GM12878 (cell line): Measurements from ENCODE around the gene POU2F1. TPM values are rescaled to one million over a fixed set of nuclear protein-coding genes. Genes with fewer than 3 reads are reported as not detected.

Source experiments
- ATAC-seq: fragments of 200-7000 bp; cut with Tn5 transposase; 3 replicates; pipeline ENCODE4 v1.9.1; 2020; ENCODE audit warnings: mild to moderate bottlenecking, moderate library complexity
- BruUV-seq: library from RNA; stranded (reverse); fragments of 400-500 nt; replicated peaks from 2 replicates; lab custom pipeline; 2021; lab: Mats Ljungman, UMichigan
- CTCF ChIA-PET: fragments of 300-600 bp; sonication (Branson Sonifier 250); formaldehyde crosslinking; extraction: SDS; loops from one replicate; lab custom pipeline; 2021; ENCODE audit warnings: inconsistent platforms; lab: Yijun Ruan, JAX
- POLR2A ChIA-PET: fragments of 350-600 bp; formaldehyde crosslinking; extraction: SDS; loops from one replicate; lab custom pipeline; 2021; ENCODE audit warnings: inconsistent platforms; lab: Charles Lee
- RAD21 ChIA-PET: fragments of 300-600 bp; sonication (Branson Sonifier 250); formaldehyde crosslinking; loops from one replicate; lab custom pipeline; 2023; ENCODE audit warnings: antibody characterized with exemption; ENCODE audit not compliant: unreplicated experiment; lab: Charles Lee
- SMC1A ChIA-PET: fragments of 300-600 bp; sonication (Branson Sonifier 250); formaldehyde crosslinking; loops from one replicate; lab custom pipeline; 2023; ENCODE audit not compliant: unreplicated experiment, uncharacterized antibody; lab: Charles Lee
- DNase-seq: peaks from one replicate; pipeline ENCODE4 v3.0.0-alpha.2; 2011; ENCODE audit warnings: low read depth, low spot score
- FAIRE-seq: peaks from 3 replicates; lab custom pipeline; 2011; peaks lifted over from hg19 to GRCh38; lab: Jason Lieb, UNC
- H2AFZ ChIP-seq: 2 replicates; pipeline ENCODE4 v1.6.0; 2011; ENCODE audit warnings: low read depth, low read length, control low read depth; ENCODE audit not compliant: control insufficient read depth
- H3K27ac ChIP-seq: 2 replicates; pipeline ENCODE4 v1.5.1; 2011; ENCODE audit warnings: control low read depth; ENCODE audit not compliant: control insufficient read depth, insufficient read depth
- H3K27me3 ChIP-seq, 2 experiments: replicated peaks in 1 of 2; 2 replicates each; pipeline versions ENCODE4 v1.6.0 to v1.6.1; 2011; ENCODE audit warnings: low read length in 1 of 2; ENCODE audit not compliant: control insufficient read depth in 2 of 2, insufficient read depth in 2 of 2
- H3K36me3 ChIP-seq, 2 experiments: 2 replicates each; pipeline ENCODE4 v1.5.1; 2011; ENCODE audit warnings: low read length in 1 of 2; ENCODE audit not compliant: control insufficient read depth in 2 of 2, insufficient read depth in 2 of 2
- H3K4me1 ChIP-seq: 2 replicates; pipeline ENCODE4 v1.6.1; 2011; ENCODE audit warnings: mild to moderate bottlenecking, low read length, moderate library complexity, mixed read lengths; ENCODE audit not compliant: control insufficient read depth, insufficient read depth
- H3K4me2 ChIP-seq: 2 replicates; pipeline ENCODE4 v1.6.0; 2011; ENCODE audit warnings: control low read depth; ENCODE audit not compliant: control insufficient read depth, insufficient read depth
- H3K4me3 ChIP-seq: fragments of 200-600 bp; sonication (generic); 2 replicates; pipeline ENCODE4 v1.5.1; 2016
- H3K79me2 ChIP-seq: 2 replicates; pipeline ENCODE4 v1.6.0; 2011; ENCODE audit warnings: low read length; ENCODE audit not compliant: control insufficient read depth, insufficient read depth
- H3K9ac ChIP-seq: 2 replicates; pipeline ENCODE4 v1.8.0; 2011; ENCODE audit warnings: low read length, control low read depth, mixed read lengths; ENCODE audit not compliant: control insufficient read depth, insufficient read depth
- H3K9me3 ChIP-seq: replicated peaks from 3 replicates; pipeline ENCODE4 v1.5.1; 2011; ENCODE audit warnings: mild to moderate bottlenecking, low read length; ENCODE audit not compliant: control insufficient read depth, insufficient read depth
- H4K20me1 ChIP-seq: 2 replicates; pipeline ENCODE4 v1.6.0; 2011; ENCODE audit not compliant: control insufficient read depth, insufficient read depth
- EP300 ChIP-seq, 2 experiments: fragments of 150-350 bp in 1 of 2; IDR thresholded peaks; 2 replicates each; pipeline ENCODE4 v1.6.1; 2011 to 2012; ENCODE audit warnings: low read depth in 2 of 2, low read length in 2 of 2, borderline replicate concordance in 1 of 2, improper control_type of control experiment in 1 of 2, inconsistent platforms in 1 of 2; ENCODE audit not compliant: control insufficient read depth in 1 of 2
- IKZF2 ChIP-seq, 2 experiments: fragments of 450-650 bp; IDR thresholded peaks; 2 replicates each; pipeline ENCODE4 v1.6.1; 2017; ENCODE audit warnings: mild to moderate bottlenecking in 2 of 2, moderate library complexity in 2 of 2
- NR2F1 ChIP-seq: fragments of 450-650 bp; conservative IDR thresholded peaks from 2 replicates; pipeline ENCODE4 v1.6.1; 2017; ENCODE audit warnings: mild to moderate bottlenecking
- RAD21 ChIP-seq: IDR thresholded peaks from 2 replicates; pipeline ENCODE4 v1.6.1; 2011; ENCODE audit warnings: mild to moderate bottlenecking, low read depth, low read length, moderate library complexity; ENCODE audit not compliant: insufficient read depth
- SREBF2 ChIP-seq: IDR thresholded peaks from 2 replicates; pipeline ENCODE4 v1.6.1; 2012; ENCODE audit warnings: mild to moderate bottlenecking, low read length
- WGBS: methylation state at CpG from one replicate; pipeline ENCODE4 v1.1.6; 2016; ENCODE audit warnings: low lambda C conversion rate; ENCODE audit not compliant: insufficient replicate concordance, insufficient coverage; ENCODE audit errors: missing lambda C conversion rate; 5-methylcytosine and 5-hydroxymethylcytosine counted together
- in situ Hi-C: fragments of 300-500 bp; cut with MboI; formaldehyde crosslinking; loops from 9 replicates; pipeline ENCODE4 v1.14.3; 2018; ENCODE audit warnings: mixed read lengths
- intact Hi-C: fragments of 100-400 bp; cut with micrococcal nuclease; formaldehyde crosslinking; loops from one replicate; pipeline ENCODE4 v1.14.2; 2022; ENCODE audit not compliant: unreplicated experiment
- polyA plus RNA-seq, 11 experiments: library from polyadenylated mRNA; depleted of rRNA in 4 of 11; unstranded in 6 of 11; stranded (reverse) in 5 of 11; fragments of >200 nt; fragmentation: Nextera tagmentation in 4 of 11; fragmentation: Illumina TruSeq in 1 of 11; extraction: Ambion mirVana in 4 of 11; extraction: Trizol in 1 of 11; gene quantifications; 1 replicate in 1 of 11; 2 replicates in 10 of 11; pipeline versions ENCODE4 v1.2.1 to v1.2.3, GENCODE V29; 2011 to 2016; ENCODE audit warnings: inconsistent platforms in 2 of 11, missing spikeins in 2 of 11, low read depth in 1 of 11
- total RNA-seq, 4 experiments: library from RNA; depleted of rRNA in 3 of 4; stranded (reverse); fragments of >200 nt in 3 of 4; fragmentation: Illumina TruSeq in 1 of 4; extraction: Trizol in 1 of 4; gene quantifications; 2 replicates each; pipeline versions ENCODE4 v1.2.1 to v1.2.3, GENCODE V29; 2013 to 2021
- TF ChIP-seq, protein P1 (sequence below): fragments of 450-650 bp; conservative IDR thresholded peaks from 2 replicates; pipeline ENCODE4 v1.6.1; 2017; ENCODE audit warnings: mild to moderate bottlenecking, moderate library complexity
- TF ChIP-seq, protein P2 (sequence below): fragments of 450-650 bp; IDR thresholded peaks from 2 replicates; pipeline ENCODE4 v1.6.1; 2017; ENCODE audit warnings: antibody characterized with exemption, mild to moderate bottlenecking, moderate library complexity

Gene POU2F1
- total and polyA plus RNA-seq, 10 of the 15 experiments (the other 5 are each of a cell fraction or from before 2014, with no cell fraction given): 2.5 to 21.7 (median 12.5) TPM

DNA sequence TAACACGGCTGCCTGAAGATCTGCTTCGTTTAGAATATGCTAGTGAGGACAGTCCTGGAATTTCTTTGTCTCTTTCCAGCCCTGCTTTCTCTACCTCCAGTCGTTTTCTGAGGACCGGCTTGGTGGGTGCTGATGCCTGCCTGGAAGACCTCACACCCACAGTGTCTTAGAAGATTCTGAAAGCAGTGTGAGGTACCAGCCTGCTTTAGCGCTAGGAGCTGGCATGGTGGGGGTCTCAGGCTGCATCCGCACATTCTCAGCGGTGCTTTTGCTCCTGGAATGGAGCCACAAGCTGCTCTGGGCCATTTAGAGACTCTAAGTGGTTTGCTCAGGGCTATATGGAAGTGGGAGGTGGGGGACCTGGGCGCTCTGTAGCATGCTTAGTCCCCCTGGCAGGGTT lies 236.2 kb downstream of the POU2F1 start:
- BruUV-seq: no TSS peak
- ATAC-seq (no peak), DNase-seq (no peak), FAIRE-seq (no peak)
- no peak for TF ChIP-seq EP300 (IDR thresholded peaks at IDR 0.05; ENCODE audit: borderline replicate concordance in 1 of 2, control insufficient read depth in 1 of 2, low read depth in 2 of 2, low read length in 2 of 2)
- CTCF ChIA-PET: interaction anchor here (1.0 to 3.8 kb wide), 3 partner anchors 10 to 85 kb away, joined by 3 to 32 read pairs (median 12); no protein-coding TSS in a partner anchor
- intact Hi-C loops (loop anchor here (5.0 kb wide), 2 partner anchors 75 to 230 kb away; no protein-coding TSS in a partner anchor), in situ Hi-C loops (no loop called here)
- H4K20me1 ChIP-seq: no peaks in the 10 kb centered on the region
- POLR2A ChIA-PET: no interaction called here
- no peaks in the 10 kb centered on the region for H3K36me3 ChIP-seq
- no peak overlapping the region for H3K27ac ChIP-seq
- H3K9ac ChIP-seq: no peak overlapping the region
- WGBS: 86% methylated on average over 8 of the region's 8 CpGs
- H2AFZ ChIP-seq: no peak overlapping the region
- SMC1A ChIA-PET: interaction anchor here (0.7 to 5.2 kb wide), 5 partner anchors 10 to 398 kb away, joined by 3 to 34 read pairs (median 3); no protein-coding TSS in a partner anchor
- RAD21 ChIA-PET: interaction anchor here (0.7 to 5.5 kb wide), 4 partner anchors 9 to 231 kb away, joined by 3 to 35 read pairs (median 3); partner anchors contain the start of gene CREG1
- no peak overlapping the region for H3K4me3 ChIP-seq
- peaks cover 5% of the 10 kb centered on the region for H3K4me1 ChIP-seq
- no peak overlapping the region for H3K4me2 ChIP-seq
- no peaks in the 10 kb centered on the region for H3K79me2 ChIP-seq
- H3K9me3 ChIP-seq: no peaks in the 10 kb centered on the region
- H3K27me3 ChIP-seq: no peaks in the 10 kb centered on the region

- ChIA-PET CTCF (no interaction called here), RAD21 (interaction anchor here (0.7 to 5.5 kb wide), 2 partner anchors 75 to 113 kb away, joined by 3 to 35 read pairs; no protein-coding TSS in a partner anchor), POLR2A (interaction anchor here (0.7 kb wide), 1 partner anchor 66 kb away, joined by 5 read pairs; no protein-coding TSS in a partner anchor), SMC1A (interaction anchor here (0.9 to 5.2 kb wide), 4 partner anchors 14 to 399 kb away, joined by 3 to 34 read pairs (median 3); no protein-coding TSS in a partner anchor)
- no TSS peak for BruUV-seq
- Histone ChIP-seq H3K9ac (no peak overlapping the region), H3K4me3 (no peak overlapping the region), H3K9me3 (no peaks in the 10 kb centered on the region), H2AFZ (no peak overlapping the region), H3K27ac (no peak overlapping the region), H4K20me1 (no peaks in the 10 kb centered on the region), H3K36me3 (no peaks in the 10 kb centered on the region), H3K79me2 (no peaks in the 10 kb centered on the region), H3K4me1 (peaks cover 5% of the 10 kb centered on the region), H3K4me2 (no peak overlapping the region), H3K27me3 (no peaks in the 10 kb centered on the region)
- DNase-seq (no peak), FAIRE-seq (no peak), ATAC-seq (no peak)
- WGBS: 50% methylated on average over 11 of the region's 11 CpGs
- intact Hi-C loops: loop anchor here (5.0 kb wide), 2 partner anchors 74 to 229 kb away; no protein-coding TSS in a partner anchor
- in situ Hi-C loops: no loop called here
- no peak for TF ChIP-seq IKZF2 (IDR thresholded peaks at IDR 0.05)
- TF ChIP-seq RAD21: no peak
- TF ChIP-seq, protein P1, sequence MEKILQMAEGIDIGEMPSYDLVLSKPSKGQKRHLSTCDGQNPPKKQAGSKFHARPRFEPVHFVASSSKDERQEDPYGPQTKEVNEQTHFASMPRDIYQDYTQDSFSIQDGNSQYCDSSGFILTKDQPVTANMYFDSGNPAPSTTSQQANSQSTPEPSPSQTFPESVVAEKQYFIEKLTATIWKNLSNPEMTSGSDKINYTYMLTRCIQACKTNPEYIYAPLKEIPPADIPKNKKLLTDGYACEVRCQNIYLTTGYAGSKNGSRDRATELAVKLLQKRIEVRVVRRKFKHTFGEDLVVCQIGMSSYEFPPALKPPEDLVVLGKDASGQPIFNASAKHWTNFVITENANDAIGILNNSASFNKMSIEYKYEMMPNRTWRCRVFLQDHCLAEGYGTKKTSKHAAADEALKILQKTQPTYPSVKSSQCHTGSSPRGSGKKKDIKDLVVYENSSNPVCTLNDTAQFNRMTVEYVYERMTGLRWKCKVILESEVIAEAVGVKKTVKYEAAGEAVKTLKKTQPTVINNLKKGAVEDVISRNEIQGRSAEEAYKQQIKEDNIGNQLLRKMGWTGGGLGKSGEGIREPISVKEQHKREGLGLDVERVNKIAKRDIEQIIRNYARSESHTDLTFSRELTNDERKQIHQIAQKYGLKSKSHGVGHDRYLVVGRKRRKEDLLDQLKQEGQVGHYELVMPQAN: no peak
- TF ChIP-seq, protein P2, sequence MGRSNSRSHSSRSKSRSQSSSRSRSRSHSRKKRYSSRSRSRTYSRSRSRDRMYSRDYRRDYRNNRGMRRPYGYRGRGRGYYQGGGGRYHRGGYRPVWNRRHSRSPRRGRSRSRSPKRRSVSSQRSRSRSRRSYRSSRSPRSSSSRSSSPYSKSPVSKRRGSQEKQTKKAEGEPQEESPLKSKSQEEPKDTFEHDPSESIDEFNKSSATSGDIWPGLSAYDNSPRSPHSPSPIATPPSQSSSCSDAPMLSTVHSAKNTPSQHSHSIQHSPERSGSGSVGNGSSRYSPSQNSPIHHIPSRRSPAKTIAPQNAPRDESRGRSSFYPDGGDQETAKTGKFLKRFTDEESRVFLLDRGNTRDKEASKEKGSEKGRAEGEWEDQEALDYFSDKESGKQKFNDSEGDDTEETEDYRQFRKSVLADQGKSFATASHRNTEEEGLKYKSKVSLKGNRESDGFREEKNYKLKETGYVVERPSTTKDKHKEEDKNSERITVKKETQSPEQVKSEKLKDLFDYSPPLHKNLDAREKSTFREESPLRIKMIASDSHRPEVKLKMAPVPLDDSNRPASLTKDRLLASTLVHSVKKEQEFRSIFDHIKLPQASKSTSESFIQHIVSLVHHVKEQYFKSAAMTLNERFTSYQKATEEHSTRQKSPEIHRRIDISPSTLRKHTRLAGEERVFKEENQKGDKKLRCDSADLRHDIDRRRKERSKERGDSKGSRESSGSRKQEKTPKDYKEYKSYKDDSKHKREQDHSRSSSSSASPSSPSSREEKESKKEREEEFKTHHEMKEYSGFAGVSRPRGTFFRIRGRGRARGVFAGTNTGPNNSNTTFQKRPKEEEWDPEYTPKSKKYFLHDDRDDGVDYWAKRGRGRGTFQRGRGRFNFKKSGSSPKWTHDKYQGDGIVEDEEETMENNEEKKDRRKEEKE: no peak
- no peak for TF ChIP-seq SREBF2
- no peak for TF ChIP-seq NR2F1
These were observed 237.4 kb downstream of the POU2F1 start for GRCh38 chr1:167457936-167458584.
